SK-N-SH (cell line): ENCODE data around the gene MVP. TPM values are rescaled to one million over a fixed set of nuclear protein-coding genes. Genes with fewer than 3 reads are reported as not detected.

ENCODE experiments used
- CTCF ChIA-PET: fragments of 300-600, 350-600 bp; formaldehyde crosslinking; extraction: SDS; loops from one replicate; lab custom pipeline; 2021; lab: Yijun Ruan, JAX
- POLR2A ChIA-PET: fragments of 350-600 bp; sonication (Branson Sonifier 250); formaldehyde crosslinking; extraction: SDS; loops from one replicate; lab custom pipeline; 2020; ENCODE audit warnings: antibody characterized with exemption, inconsistent platforms; lab: Yijun Ruan, JAX
- DNase-seq: peaks from one replicate; pipeline ENCODE4 v3.0.0; 2012
- H2AFZ ChIP-seq: fragments of 200-600 bp; sonication (generic); 2 replicates; pipeline ENCODE4 v1.8.1; 2016; ENCODE audit warnings: antibody characterized with exemption, mild to moderate bottlenecking, low read depth
- H3F3A ChIP-seq: fragments of 200-600 bp; sonication (generic); replicated peaks from 2 replicates; pipeline ENCODE3; 2016; ENCODE audit warnings: antibody characterized with exemption, mild to moderate bottlenecking; ENCODE audit not compliant: insufficient read depth
- H3K27ac ChIP-seq, 2 experiments: fragments of 200-500 bp in 1 of 2; fragments of 200-600 bp in 1 of 2; sonication (Bioruptor generic) in 1 of 2; sonication (generic), shearing (Covaris generic) in 1 of 2; 2 replicates each; pipeline versions ENCODE4 v1.5.1 to v1.6.1; 2014 to 2016; ENCODE audit warnings: low read depth in 2 of 2, inconsistent platforms in 1 of 2, low read length in 1 of 2, mild to moderate bottlenecking in 1 of 2, mixed read lengths in 1 of 2
- H3K27me3 ChIP-seq: fragments of 200-600 bp; sonication (generic), shearing (Covaris generic); 2 replicates; pipeline ENCODE4 v1.6.1; 2016; ENCODE audit warnings: mixed run types; ENCODE audit not compliant: insufficient read depth
- H3K36me3 ChIP-seq, 2 experiments: fragments of 200-500 bp in 1 of 2; fragments of 200-600 bp in 1 of 2; sonication (Bioruptor generic) in 1 of 2; sonication (generic) in 1 of 2; replicated peaks in 1 of 2; 2 replicates each; pipeline versions ENCODE3 to v1.5.1; 2014 to 2016; ENCODE audit warnings: low read length in 1 of 2, mild to moderate bottlenecking in 1 of 2; ENCODE audit not compliant: insufficient read depth in 2 of 2, control insufficient read depth in 1 of 2
- H3K4me1 ChIP-seq, 2 experiments: fragments of 200-500 bp in 1 of 2; fragments of 200-600 bp in 1 of 2; sonication (Bioruptor generic) in 1 of 2; sonication (generic), shearing (Covaris generic) in 1 of 2; 2 replicates each; pipeline versions ENCODE4 v1.5.1 to v1.6.1; 2014 to 2016; ENCODE audit warnings: low read depth in 1 of 2, low read length in 1 of 2, mixed run types in 1 of 2; ENCODE audit not compliant: insufficient read depth in 2 of 2, control insufficient read depth in 1 of 2
- H3K4me2 ChIP-seq: fragments of 200-600 bp; sonication (generic), shearing (Covaris generic); 2 replicates; pipeline ENCODE4 v1.6.1; 2017; ENCODE audit warnings: mixed run types
- H3K4me3 ChIP-seq, 2 experiments: fragments of 200-500 bp in 1 of 2; fragments of 200-600 bp in 1 of 2; sonication (Bioruptor generic) in 1 of 2; sonication (generic), shearing (Covaris generic) in 1 of 2; 2 replicates each; pipeline versions ENCODE4 v1.5.1 to v1.8.1; 2014 to 2016; ENCODE audit warnings: low read depth in 2 of 2, inconsistent platforms in 1 of 2, low read length in 1 of 2, mild to moderate bottlenecking in 1 of 2, mixed read lengths in 1 of 2, moderate library complexity in 1 of 2
- H3K79me2 ChIP-seq: fragments of 200-600 bp; sonication (generic); 2 replicates; pipeline ENCODE4 v1.8.1; 2017; ENCODE audit warnings: mild to moderate bottlenecking; ENCODE audit not compliant: insufficient read depth
- H3K9ac ChIP-seq: fragments of 200-600 bp; sonication (generic); 2 replicates; pipeline ENCODE4 v1.6.1; 2017; ENCODE audit warnings: mixed run types
- H3K9me2 ChIP-seq: fragments of 200-600 bp; sonication (generic); 2 replicates; pipeline ENCODE4 v1.6.1; 2017; ENCODE audit warnings: mixed run types
- H3K9me3 ChIP-seq: fragments of 200-600 bp; sonication (generic); 2 replicates; pipeline ENCODE4 v1.6.1; 2017; ENCODE audit warnings: mixed run types, mild to moderate bottlenecking, moderate library complexity
- H4K20me1 ChIP-seq: fragments of 200-600 bp; sonication (generic); 2 replicates; pipeline ENCODE4 v1.6.1; 2017; ENCODE audit warnings: mild to moderate bottlenecking, mixed run types; ENCODE audit not compliant: insufficient read depth
- CHD2 ChIP-seq: fragments of 150-350 bp; IDR thresholded peaks from 2 replicates; pipeline ENCODE4 v1.6.1; 2018; ENCODE audit warnings: low read length; ENCODE audit not compliant: partially characterized antibody
- ELF1 ChIP-seq: IDR thresholded peaks from 2 replicates; pipeline ENCODE4 v1.4.0; 2012
- EP300 ChIP-seq, 2 experiments: IDR thresholded peaks; 2 replicates each; pipeline versions ENCODE4 v1.4.0 to v1.6.1; 2012; ENCODE audit warnings: borderline replicate concordance in 1 of 2, low read depth in 1 of 2, low read length in 1 of 2
- GABPA ChIP-seq: IDR thresholded peaks from 2 replicates; pipeline ENCODE4 v1.4.0; 2012; ENCODE audit warnings: low read depth, mild to moderate bottlenecking
- JUND ChIP-seq: IDR thresholded peaks from 2 replicates; pipeline ENCODE4 v1.4.0; 2012
- MXI1 ChIP-seq: IDR thresholded peaks from 2 replicates; pipeline ENCODE4 v1.6.1; 2012; ENCODE audit warnings: mild to moderate bottlenecking, low read depth, low read length, improper control_type of control experiment
- NRF1 ChIP-seq: IDR thresholded peaks from 2 replicates; pipeline ENCODE4 v1.6.1; 2012; ENCODE audit warnings: low read depth, mild to moderate bottlenecking, low read length
- RAD21 ChIP-seq: IDR thresholded peaks from 2 replicates; pipeline ENCODE4 v1.6.1; 2012; ENCODE audit warnings: mild to moderate bottlenecking, low read length
- RCOR1 ChIP-seq: fragments of 150-350 bp; IDR thresholded peaks from 2 replicates; pipeline ENCODE4 v1.6.1; 2017; ENCODE audit warnings: antibody characterized with exemption, low read length
- RFX5 ChIP-seq: IDR thresholded peaks from 2 replicates; pipeline ENCODE4 v1.6.1; 2012; ENCODE audit warnings: mild to moderate bottlenecking, improper control_type of control experiment, low read length
- RXRA ChIP-seq: IDR thresholded peaks from 2 replicates; pipeline ENCODE4 v1.4.0; 2012; ENCODE audit warnings: low read depth, mild to moderate bottlenecking, borderline replicate concordance
- SMC3 ChIP-seq: IDR thresholded peaks from 2 replicates; pipeline ENCODE4 v1.6.1; 2012; ENCODE audit warnings: low read depth, low read length, improper control_type of control experiment
- TAF1 ChIP-seq: IDR thresholded peaks from 2 replicates; pipeline ENCODE4 v1.6.1; 2012; ENCODE audit warnings: low read depth, mild to moderate bottlenecking, low read length, moderate library complexity, borderline replicate concordance
- TCF12 ChIP-seq: IDR thresholded peaks from 2 replicates; pipeline ENCODE4 v1.4.0; 2012
- TEAD4 ChIP-seq: IDR thresholded peaks from 2 replicates; pipeline ENCODE4 v1.4.0; 2012; ENCODE audit warnings: mild to moderate bottlenecking, borderline replicate concordance; ENCODE audit not compliant: insufficient read depth
- YY1 ChIP-seq: IDR thresholded peaks from 2 replicates; pipeline ENCODE4 v1.4.0; 2012; ENCODE audit warnings: low read depth, mild to moderate bottlenecking
- WGBS: methylation state at CpG from one replicate; pipeline ENCODE4 v1.1.6; 2017; ENCODE audit warnings: low lambda C conversion rate; 5-methylcytosine and 5-hydroxymethylcytosine counted together
- polyA plus RNA-seq, 3 experiments: library from polyadenylated mRNA; depleted of rRNA; stranded (reverse); fragments of >200 nt; gene quantifications; 2 replicates each; pipeline ENCODE4 v1.2.3, GENCODE V29; 2012
- TF ChIP-seq, protein P1 (sequence below): IDR thresholded peaks from 2 replicates; pipeline ENCODE4; 2012
- TF ChIP-seq, protein P2 (sequence below): fragments of 200-600 bp; sonication (generic); IDR thresholded peaks from 2 replicates; pipeline ENCODE4 v1.6.1; 2017; ENCODE audit warnings: antibody characterized with exemption, mild to moderate bottlenecking, moderate library complexity
- TF ChIP-seq, protein P3 (sequence below): IDR thresholded peaks from 2 replicates; pipeline ENCODE4 v1.6.1; 2012; ENCODE audit warnings: mild to moderate bottlenecking, low read depth, low read length, moderate library complexity
- TF ChIP-seq, protein P4 (sequence below): IDR thresholded peaks from 2 replicates; pipeline ENCODE4 v1.4.0; 2012; ENCODE audit warnings: low read depth
- TF ChIP-seq, protein P5 (sequence below): IDR thresholded peaks from 2 replicates; pipeline ENCODE4 v1.4.0; 2012; ENCODE audit warnings: low read depth, borderline replicate concordance
- TF ChIP-seq, protein P6 (sequence below): IDR thresholded peaks from 2 replicates; pipeline ENCODE4 v1.4.0; 2012; ENCODE audit warnings: low read depth, borderline replicate concordance

The MVP gene
- polyA plus RNA-seq, 1 of the 3 experiments (the other 2 are of a cell fraction), result 222 TPM

DNA sequence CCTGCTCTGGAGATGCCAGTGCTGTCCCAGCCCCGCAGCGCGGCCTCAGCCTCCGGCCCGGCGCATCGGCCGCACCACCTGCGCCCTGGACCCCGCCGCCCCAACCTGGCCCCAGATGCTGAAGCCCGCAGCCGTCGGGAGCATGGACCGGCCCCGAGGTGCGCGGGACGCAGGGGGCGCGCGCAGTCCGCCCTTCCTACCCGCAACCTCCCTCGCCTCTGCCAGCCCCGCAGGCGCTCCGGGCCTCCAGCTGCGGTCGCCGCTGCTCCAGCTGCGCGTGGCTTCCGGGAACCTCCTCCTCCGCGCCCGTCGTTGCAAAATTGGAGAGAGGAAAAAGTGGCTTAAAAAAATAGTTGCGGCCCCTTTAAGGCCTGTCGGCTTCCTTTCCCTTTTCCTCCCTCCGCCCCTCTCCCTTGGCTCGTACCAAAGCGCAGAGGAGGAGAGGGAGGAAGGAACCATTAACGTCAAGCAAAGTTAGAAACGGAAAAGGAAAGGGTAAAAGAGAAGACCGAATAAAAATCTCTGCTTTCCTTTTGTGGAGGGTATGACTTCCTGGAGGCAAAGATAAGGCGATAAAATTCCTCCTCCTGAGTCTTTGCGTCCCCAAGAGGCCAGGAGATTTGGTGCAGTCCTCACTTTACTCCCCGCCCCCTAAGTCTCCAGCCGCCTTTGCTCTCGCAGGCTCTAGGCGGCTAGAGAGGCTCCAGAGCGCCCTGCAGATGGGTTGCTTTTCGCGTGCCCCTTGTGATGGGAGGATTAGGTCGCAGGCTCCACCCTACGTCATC lies 42.8 kb downstream of the MVP start, which contains the start of gene CDIPT:
Gene CDIPT, minus strand, starts transcription at position 343 of the 785 bp plus-strand sequence. CDS start 369 bp downstream, outside the sequence.
- peaks cover 5 to 14% of the 10 kb centered on the region in 2 experiments for H3K36me3 ChIP-seq
- POLR2A ChIA-PET, result interaction anchor here (1.0 to 1.1 kb wide), 3 partner anchors 15 to 55 kb away, joined by 3 to 7 read pairs (median 4); partner anchors contain the start of gene PAGR1
- peak within 1 kb of the TSS; percentile 98 for H3K4me2 ChIP-seq
- H3K4me3 ChIP-seq, result peak within 1 kb of the TSS; percentile 81 to 90
- CTCF ChIA-PET, result interaction anchor here (0.7 to 3.2 kb wide), 16 partner anchors 8 to 229 kb away, joined by 3 to 13 read pairs (median 5); partner anchors contain the start of genes KIF22, SEZ6L2, TAOK2 and TLCD3B
- H4K20me1 ChIP-seq, result no peaks in the 10 kb centered on the region
- no peaks in the 10 kb centered on the region for H3K9me3 ChIP-seq
- peak within 1 kb of the TSS; percentile 79 for H3K9ac ChIP-seq
- no peaks in the 10 kb centered on the region for H3K9me2 ChIP-seq
- peaks cover 18% of the 10 kb centered on the region for H3K79me2 ChIP-seq
- H3K27ac ChIP-seq, result peak within 1 kb of the TSS; percentile 88 to 95
- H2AFZ ChIP-seq, result peak within 1 kb of the TSS; percentile 77
- TF ChIP-seq, protein P1, sequence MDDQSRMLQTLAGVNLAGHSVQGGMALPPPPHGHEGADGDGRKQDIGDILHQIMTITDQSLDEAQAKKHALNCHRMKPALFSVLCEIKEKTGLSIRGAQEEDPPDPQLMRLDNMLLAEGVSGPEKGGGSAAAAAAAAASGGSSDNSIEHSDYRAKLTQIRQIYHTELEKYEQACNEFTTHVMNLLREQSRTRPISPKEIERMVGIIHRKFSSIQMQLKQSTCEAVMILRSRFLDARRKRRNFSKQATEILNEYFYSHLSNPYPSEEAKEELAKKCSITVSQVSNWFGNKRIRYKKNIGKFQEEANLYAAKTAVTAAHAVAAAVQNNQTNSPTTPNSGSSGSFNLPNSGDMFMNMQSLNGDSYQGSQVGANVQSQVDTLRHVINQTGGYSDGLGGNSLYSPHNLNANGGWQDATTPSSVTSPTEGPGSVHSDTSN, result no peak
- TF ChIP-seq NRF1 (0 out of 2 replicates have a peak, but pooled peaks have one; percentile 8), YY1 (no peak), RXRA (no peak), TAF1 (peak; percentile 63; the same call in 1 of the 2 replicates), CHD2 (peak; percentile 73), ELF1 (peak; percentile 60), SMC3 (peak; percentile 5; the same call in 1 of the 2 replicates), RCOR1 (peak; percentile 55; the same call in 1 of the 2 replicates), MXI1 (peak; percentile 55), GABPA (peak; percentile 20), EP300 (IDR thresholded peaks at IDR 0.05; ENCODE audit: borderline replicate concordance in 1 of 2, low read depth in 1 of 2, low read length in 1 of 2) (0 out of 4 replicates have a peak, but pooled peaks of 1 of the 2 experiments have one; percentile 34), RFX5 (peak; percentile 58), TEAD4 (no peak), RAD21 (peak; percentile 17; the same call in 1 of the 2 replicates), JUND (peak; percentile 46; the same call in 1 of the 2 replicates), TCF12 (peak; percentile 35; the same call in 1 of the 2 replicates)
- TF ChIP-seq, protein P2, sequence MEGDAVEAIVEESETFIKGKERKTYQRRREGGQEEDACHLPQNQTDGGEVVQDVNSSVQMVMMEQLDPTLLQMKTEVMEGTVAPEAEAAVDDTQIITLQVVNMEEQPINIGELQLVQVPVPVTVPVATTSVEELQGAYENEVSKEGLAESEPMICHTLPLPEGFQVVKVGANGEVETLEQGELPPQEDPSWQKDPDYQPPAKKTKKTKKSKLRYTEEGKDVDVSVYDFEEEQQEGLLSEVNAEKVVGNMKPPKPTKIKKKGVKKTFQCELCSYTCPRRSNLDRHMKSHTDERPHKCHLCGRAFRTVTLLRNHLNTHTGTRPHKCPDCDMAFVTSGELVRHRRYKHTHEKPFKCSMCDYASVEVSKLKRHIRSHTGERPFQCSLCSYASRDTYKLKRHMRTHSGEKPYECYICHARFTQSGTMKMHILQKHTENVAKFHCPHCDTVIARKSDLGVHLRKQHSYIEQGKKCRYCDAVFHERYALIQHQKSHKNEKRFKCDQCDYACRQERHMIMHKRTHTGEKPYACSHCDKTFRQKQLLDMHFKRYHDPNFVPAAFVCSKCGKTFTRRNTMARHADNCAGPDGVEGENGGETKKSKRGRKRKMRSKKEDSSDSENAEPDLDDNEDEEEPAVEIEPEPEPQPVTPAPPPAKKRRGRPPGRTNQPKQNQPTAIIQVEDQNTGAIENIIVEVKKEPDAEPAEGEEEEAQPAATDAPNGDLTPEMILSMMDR, result peak; percentile 71
- TF ChIP-seq, protein P3, sequence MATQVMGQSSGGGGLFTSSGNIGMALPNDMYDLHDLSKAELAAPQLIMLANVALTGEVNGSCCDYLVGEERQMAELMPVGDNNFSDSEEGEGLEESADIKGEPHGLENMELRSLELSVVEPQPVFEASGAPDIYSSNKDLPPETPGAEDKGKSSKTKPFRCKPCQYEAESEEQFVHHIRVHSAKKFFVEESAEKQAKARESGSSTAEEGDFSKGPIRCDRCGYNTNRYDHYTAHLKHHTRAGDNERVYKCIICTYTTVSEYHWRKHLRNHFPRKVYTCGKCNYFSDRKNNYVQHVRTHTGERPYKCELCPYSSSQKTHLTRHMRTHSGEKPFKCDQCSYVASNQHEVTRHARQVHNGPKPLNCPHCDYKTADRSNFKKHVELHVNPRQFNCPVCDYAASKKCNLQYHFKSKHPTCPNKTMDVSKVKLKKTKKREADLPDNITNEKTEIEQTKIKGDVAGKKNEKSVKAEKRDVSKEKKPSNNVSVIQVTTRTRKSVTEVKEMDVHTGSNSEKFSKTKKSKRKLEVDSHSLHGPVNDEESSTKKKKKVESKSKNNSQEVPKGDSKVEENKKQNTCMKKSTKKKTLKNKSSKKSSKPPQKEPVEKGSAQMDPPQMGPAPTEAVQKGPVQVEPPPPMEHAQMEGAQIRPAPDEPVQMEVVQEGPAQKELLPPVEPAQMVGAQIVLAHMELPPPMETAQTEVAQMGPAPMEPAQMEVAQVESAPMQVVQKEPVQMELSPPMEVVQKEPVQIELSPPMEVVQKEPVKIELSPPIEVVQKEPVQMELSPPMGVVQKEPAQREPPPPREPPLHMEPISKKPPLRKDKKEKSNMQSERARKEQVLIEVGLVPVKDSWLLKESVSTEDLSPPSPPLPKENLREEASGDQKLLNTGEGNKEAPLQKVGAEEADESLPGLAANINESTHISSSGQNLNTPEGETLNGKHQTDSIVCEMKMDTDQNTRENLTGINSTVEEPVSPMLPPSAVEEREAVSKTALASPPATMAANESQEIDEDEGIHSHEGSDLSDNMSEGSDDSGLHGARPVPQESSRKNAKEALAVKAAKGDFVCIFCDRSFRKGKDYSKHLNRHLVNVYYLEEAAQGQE, result peak; percentile 34; the same call in 1 of the 2 replicates
- TF ChIP-seq, protein P4, sequence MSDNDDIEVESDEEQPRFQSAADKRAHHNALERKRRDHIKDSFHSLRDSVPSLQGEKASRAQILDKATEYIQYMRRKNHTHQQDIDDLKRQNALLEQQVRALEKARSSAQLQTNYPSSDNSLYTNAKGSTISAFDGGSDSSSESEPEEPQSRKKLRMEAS, result peak; percentile 73
- TF ChIP-seq, protein P5, sequence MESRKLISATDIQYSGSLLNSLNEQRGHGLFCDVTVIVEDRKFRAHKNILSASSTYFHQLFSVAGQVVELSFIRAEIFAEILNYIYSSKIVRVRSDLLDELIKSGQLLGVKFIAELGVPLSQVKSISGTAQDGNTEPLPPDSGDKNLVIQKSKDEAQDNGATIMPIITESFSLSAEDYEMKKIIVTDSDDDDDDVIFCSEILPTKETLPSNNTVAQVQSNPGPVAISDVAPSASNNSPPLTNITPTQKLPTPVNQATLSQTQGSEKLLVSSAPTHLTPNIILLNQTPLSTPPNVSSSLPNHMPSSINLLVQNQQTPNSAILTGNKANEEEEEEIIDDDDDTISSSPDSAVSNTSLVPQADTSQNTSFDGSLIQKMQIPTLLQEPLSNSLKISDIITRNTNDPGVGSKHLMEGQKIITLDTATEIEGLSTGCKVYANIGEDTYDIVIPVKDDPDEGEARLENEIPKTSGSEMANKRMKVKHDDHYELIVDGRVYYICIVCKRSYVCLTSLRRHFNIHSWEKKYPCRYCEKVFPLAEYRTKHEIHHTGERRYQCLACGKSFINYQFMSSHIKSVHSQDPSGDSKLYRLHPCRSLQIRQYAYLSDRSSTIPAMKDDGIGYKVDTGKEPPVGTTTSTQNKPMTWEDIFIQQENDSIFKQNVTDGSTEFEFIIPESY, result peak; percentile 58
- TF ChIP-seq, protein P6, sequence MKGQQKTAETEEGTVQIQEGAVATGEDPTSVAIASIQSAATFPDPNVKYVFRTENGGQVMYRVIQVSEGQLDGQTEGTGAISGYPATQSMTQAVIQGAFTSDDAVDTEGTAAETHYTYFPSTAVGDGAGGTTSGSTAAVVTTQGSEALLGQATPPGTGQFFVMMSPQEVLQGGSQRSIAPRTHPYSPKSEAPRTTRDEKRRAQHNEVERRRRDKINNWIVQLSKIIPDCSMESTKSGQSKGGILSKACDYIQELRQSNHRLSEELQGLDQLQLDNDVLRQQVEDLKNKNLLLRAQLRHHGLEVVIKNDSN, result no peak
- peaks cover 0 to 17% of the 10 kb centered on the region in 2 experiments; a peak in 1 of 4 replicates for H3K4me1 ChIP-seq
- H3K27me3 ChIP-seq, result no peaks in the 10 kb centered on the region
- peaks cover under 1% of the 10 kb centered on the region for H3F3A ChIP-seq
- DNase-seq, result peak; percentile 94
- under 1% methylated on average over 27 of the region's 57 CpGs for WGBS
